GM12878 (cell line): ENCODE results near the gene ADAMTS13. TPM values are rescaled to one million over a fixed set of nuclear protein-coding genes. Genes with fewer than 3 reads are reported as not detected.

Source experiments
- ATF3 ChIP-seq: IDR thresholded peaks from 2 replicates; pipeline ENCODE4 v1.6.1; 2011; ENCODE audit warnings: low read depth, mild to moderate bottlenecking, low read length, moderate library complexity, borderline replicate concordance; ENCODE audit errors: extremely low read depth
- CBX5 ChIP-seq: sonication (generic); IDR thresholded peaks from 2 replicates; pipeline ENCODE4 v1.6.1; 2016; ENCODE audit warnings: low read depth, moderate library complexity, mild to moderate bottlenecking, inconsistent platforms
- GATAD2B ChIP-seq: fragments of 450-650 bp; conservative IDR thresholded peaks from 2 replicates; pipeline ENCODE4 v1.6.1; 2017; ENCODE audit warnings: low read depth, mild to moderate bottlenecking, moderate library complexity
- LARP7 ChIP-seq: fragments of 450-650 bp; IDR thresholded peaks from 2 replicates; pipeline ENCODE4 v1.6.1; 2017; ENCODE audit warnings: mild to moderate bottlenecking
- NFXL1 ChIP-seq: fragments of 450-650 bp; IDR thresholded peaks from 2 replicates; pipeline ENCODE4 v1.6.1; 2017; ENCODE audit warnings: antibody characterized with exemption, mild to moderate bottlenecking, borderline replicate concordance
- PBX3 ChIP-seq: IDR thresholded peaks from 2 replicates; pipeline ENCODE4 v1.6.1; 2011; ENCODE audit warnings: mild to moderate bottlenecking, low read depth, low read length, moderate library complexity; ENCODE audit not compliant: insufficient replicate concordance
- PRDM15 ChIP-seq: fragments of 450-650 bp; formaldehyde crosslinking; IDR thresholded peaks from 2 replicates; pipeline ENCODE4 v1.4.0; 2020; ENCODE audit warnings: mild to moderate bottlenecking, moderate library complexity
- RB1 ChIP-seq: fragments of 450-650 bp; formaldehyde crosslinking; IDR thresholded peaks from 2 replicates; pipeline ENCODE4 v1.6.1; 2017; ENCODE audit warnings: mild to moderate bottlenecking, borderline replicate concordance
- REST ChIP-seq: IDR thresholded peaks from 2 replicates; pipeline ENCODE4 v1.6.1; 2012; ENCODE audit warnings: mild to moderate bottlenecking, low read depth, low read length
- RFX5 ChIP-seq: IDR thresholded peaks from 2 replicates; pipeline ENCODE4 v1.6.1; 2011; ENCODE audit warnings: low read depth, low read length, improper control_type of control experiment
- SKIL ChIP-seq: fragments of 450-650 bp; IDR thresholded peaks from 2 replicates; pipeline ENCODE4 v1.6.1; 2017; ENCODE audit warnings: mild to moderate bottlenecking, low read depth, inconsistent platforms; ENCODE audit not compliant: poor library complexity, severe bottlenecking
- TARDBP ChIP-seq: IDR thresholded peaks from 2 replicates; pipeline ENCODE4 v1.6.1; 2016; ENCODE audit warnings: borderline replicate concordance
- polyA plus RNA-seq, 11 experiments: library from polyadenylated mRNA; depleted of rRNA in 4 of 11; unstranded in 6 of 11; stranded (reverse) in 5 of 11; fragments of >200 nt; fragmentation: Nextera tagmentation in 4 of 11; fragmentation: Illumina TruSeq in 1 of 11; extraction: Ambion mirVana in 4 of 11; extraction: Trizol in 1 of 11; gene quantifications; 1 replicate in 1 of 11; 2 replicates in 10 of 11; pipeline versions ENCODE4 v1.2.1 to v1.2.3, GENCODE V29; 2011 to 2016; ENCODE audit warnings: inconsistent platforms in 2 of 11, missing spikeins in 2 of 11, low read depth in 1 of 11
- total RNA-seq, 4 experiments: library from RNA; depleted of rRNA in 3 of 4; stranded (reverse); fragments of >200 nt in 3 of 4; fragmentation: Illumina TruSeq in 1 of 4; extraction: Trizol in 1 of 4; gene quantifications; 2 replicates each; pipeline versions ENCODE4 v1.2.1 to v1.2.3, GENCODE V29; 2013 to 2021
- TF ChIP-seq, protein P1 (sequence below): fragments of 450-650 bp; formaldehyde crosslinking; IDR thresholded peaks from 2 replicates; pipeline ENCODE4 v1.4.0; 2022; ENCODE audit warnings: mild to moderate bottlenecking, moderate library complexity

ADAMTS13 gene
- total and polyA plus RNA-seq, 10 of the 15 experiments (the other 5 are each of a cell fraction or from before 2014, with no cell fraction given), result 0.08 to 2.4 (median 0.28) TPM

DNA sequence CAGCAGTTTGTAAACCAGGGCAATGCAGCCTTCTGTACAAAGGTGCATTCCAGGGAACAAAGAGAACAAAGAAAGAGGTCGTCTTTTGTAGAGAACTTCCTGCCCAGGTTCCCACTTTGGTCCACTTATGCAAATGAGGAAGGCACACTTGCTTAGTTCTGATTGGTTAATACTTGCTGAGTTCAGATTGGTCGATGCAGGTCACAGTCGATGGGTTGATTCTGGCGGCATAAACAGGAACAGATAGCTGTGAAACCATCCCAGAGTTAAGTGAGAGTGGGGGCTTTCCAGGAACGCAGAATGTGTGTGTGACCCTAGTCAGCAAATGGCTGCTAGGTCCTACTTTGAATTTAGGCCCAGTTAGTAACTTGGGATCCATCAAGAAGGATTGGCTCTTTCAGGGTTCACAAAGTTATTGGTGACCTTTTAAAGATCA, 1.8 kb upstream of the ADAMTS13 start (continued):
- TF ChIP-seq LARP7, result no peak
- no peak for TF ChIP-seq PRDM15 (CRISPR knock-in tag)
- TF ChIP-seq, protein P1, sequence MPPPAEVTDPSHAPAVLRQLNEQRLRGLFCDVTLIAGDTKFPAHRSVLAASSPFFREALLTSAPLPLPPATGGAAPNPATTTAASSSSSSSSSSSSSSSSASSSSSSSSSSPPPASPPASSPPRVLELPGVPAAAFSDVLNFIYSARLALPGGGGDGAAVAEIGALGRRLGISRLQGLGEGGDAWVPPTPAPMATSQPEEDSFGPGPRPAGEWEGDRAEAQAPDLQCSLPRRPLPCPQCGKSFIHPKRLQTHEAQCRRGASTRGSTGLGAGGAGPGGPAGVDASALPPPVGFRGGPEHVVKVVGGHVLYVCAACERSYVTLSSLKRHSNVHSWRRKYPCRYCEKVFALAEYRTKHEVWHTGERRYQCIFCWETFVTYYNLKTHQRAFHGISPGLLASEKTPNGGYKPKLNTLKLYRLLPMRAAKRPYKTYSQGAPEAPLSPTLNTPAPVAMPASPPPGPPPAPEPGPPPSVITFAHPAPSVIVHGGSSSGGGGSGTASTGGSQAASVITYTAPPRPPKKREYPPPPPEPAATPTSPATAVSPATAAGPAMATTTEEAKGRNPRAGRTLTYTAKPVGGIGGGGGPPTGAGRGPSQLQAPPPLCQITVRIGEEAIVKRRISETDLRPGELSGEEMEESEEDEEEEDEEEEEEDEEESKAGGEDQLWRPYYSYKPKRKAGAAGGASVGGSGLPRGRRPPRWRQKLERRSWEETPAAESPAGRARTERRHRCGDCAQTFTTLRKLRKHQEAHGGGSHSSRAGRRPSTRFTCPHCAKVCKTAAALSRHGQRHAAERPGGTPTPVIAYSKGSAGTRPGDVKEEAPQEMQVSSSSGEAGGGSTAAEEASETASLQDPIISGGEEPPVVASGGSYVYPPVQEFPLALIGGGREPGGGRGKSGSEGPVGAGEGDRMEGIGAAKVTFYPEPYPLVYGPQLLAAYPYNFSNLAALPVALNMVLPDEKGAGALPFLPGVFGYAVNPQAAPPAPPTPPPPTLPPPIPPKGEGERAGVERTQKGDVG (CRISPR knock-in tag), result no peak
- TF ChIP-seq CBX5, result no peak
- no peak; the same call in 1 of the 2 replicates for TF ChIP-seq GATAD2B
- no peak for TF ChIP-seq PBX3
- TF ChIP-seq RFX5, result no peak
- no peak for TF ChIP-seq ATF3
- no peak for TF ChIP-seq RB1
- TF ChIP-seq REST, result no peak
- no peak for TF ChIP-seq TARDBP
- no peak for TF ChIP-seq SKIL
- no peak for TF ChIP-seq NFXL1
